ENCODE measurements around the gene MDC1. TPM values are rescaled to one million over a fixed set of nuclear protein-coding genes. Genes with fewer than 3 reads are reported as not detected.
A peak's percentile ranks its signal among the peaks of the same experiment; 100 is the strongest.

Gene MDC1
- polyA plus RNA-seq, 1 experiment: 7.5 TPM

DNA sequence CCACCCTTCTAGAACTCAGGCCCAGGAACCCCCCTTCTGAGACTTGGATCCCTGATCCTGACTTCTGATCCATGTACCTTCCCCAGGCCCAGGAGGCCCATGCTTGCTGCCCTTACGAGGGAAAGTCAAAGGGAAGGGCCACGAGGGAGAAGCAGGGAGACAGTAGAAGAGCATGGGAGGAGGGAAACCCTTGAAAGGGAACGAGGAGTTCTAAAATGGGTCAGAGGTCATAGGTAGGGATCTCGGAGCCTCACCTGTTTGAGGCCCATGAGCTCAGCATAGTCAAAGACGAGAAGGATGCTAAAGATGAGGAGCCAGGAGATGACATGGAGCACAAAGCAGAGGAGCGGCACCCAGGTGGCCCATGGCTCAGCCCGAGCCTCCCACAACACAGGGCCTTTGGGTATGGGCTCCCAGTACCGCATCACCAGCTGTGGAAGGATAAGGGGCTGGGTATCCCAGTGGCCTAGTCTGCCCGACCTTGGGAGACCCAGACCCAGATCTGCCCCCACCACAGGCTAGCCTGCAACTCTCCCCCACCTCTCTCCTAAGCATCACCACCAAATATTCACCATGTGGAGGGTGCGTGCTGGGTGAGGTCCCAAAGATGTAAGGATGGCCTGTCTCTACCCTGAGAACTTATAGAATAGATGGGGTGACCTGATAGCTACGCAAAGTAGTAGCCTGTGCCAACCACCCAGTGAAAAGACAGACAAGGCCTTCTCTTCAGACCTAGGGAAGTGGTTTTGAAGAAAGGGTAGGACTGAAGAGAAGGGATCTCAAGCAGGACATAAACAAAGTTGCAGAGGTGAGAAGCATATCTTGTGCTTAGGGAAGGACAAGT, 27.8 kb downstream of the MDC1 start:
- no peak for DNase-seq (ENCODE audit: low read depth)
- TF ChIP-seq CTCF (IDR thresholded peaks at IDR 0.05; ENCODE audit: insufficient read depth, low read depth, low read length): no peak
- POLR2A ChIA-PET: no interaction called here
- CTCF ChIA-PET: interaction anchor here (0.8 to 3.6 kb wide), 3 partner anchors 17 to 131 kb away, joined by 3 to 22 read pairs (median 6); partner anchors contain the start of gene DHX16
- H3K4me3 ChIP-seq (ENCODE audit: low read depth, low read length): no peak overlapping the region
- H3K36me3 ChIP-seq (ENCODE audit: control insufficient read depth, insufficient read depth, low read length): peaks cover 3% of the 10 kb centered on the region
- no peaks in the 10 kb centered on the region for H3K27me3 ChIP-seq (ENCODE audit: control insufficient read depth, insufficient read depth, low read length)

GRCh38 chr6:30688569-30688968, 28.5 kb downstream of the MDC1 start:
- ChIA-PET POLR2A (no interaction called here), CTCF (interaction anchor here (0.8 to 3.6 kb wide), 5 partner anchors 10 to 132 kb away, joined by 3 to 22 read pairs (median 6); partner anchors contain the start of gene DHX16)
- TF ChIP-seq CTCF (IDR thresholded peaks at IDR 0.05; ENCODE audit: insufficient read depth, low read depth, low read length): no peak
- no peak for DNase-seq (ENCODE audit: low read depth)
- no peak overlapping the region for H3K4me3 ChIP-seq (ENCODE audit: low read depth, low read length)
- H3K36me3 ChIP-seq (ENCODE audit: control insufficient read depth, insufficient read depth, low read length): peaks cover 3% of the 10 kb centered on the region
- H3K27me3 ChIP-seq (ENCODE audit: control insufficient read depth, insufficient read depth, low read length): no peaks in the 10 kb centered on the region

DNA sequence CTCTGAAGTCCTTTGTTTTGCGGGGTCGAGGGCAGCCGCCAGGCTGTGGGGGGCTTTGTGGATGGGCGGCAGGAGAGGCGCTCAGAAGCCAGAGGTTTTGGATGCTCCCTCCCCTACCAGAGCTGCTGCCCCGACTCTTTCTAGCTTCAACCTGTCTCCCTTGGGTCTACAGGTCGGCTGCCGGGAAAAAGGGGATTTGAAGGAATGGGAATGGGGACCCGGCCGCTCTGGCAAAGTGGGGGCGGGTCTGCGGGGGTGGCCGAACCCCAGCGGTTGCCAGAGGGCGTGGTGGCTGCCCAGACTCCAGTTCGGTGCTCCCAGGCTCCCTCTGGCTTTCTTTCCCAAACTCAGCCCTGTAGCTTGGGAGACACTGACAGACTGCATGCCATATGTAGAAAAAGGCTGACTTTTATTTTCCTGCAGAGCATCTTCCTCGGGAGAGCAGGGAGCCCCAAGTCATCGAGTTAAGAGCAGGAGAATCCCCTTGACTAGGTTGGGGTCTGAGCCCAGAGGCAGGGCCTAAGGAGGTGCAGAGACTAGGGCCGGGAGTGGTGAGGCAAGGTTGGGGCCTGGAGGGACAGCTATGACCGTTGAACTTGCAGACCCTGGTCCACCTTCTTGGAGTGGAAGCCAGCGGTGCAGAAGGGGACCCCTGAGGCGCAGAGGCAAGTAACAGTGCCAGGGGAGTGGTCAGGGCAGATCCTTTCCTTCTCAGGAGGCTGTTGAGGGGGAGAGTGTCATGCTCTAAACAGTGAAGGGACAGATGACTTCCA, 29.2 kb downstream of the MDC1 start:
- Histone ChIP-seq H3K36me3 (ENCODE audit: control insufficient read depth, insufficient read depth, low read length) (peaks cover 3% of the 10 kb centered on the region), H3K4me3 (ENCODE audit: low read depth, low read length) (peak overlapping the region; percentile 87), H3K27me3 (ENCODE audit: control insufficient read depth, insufficient read depth, low read length) (no peaks in the 10 kb centered on the region)
- no peak for DNase-seq (ENCODE audit: low read depth)
- TF ChIP-seq CTCF (IDR thresholded peaks at IDR 0.05; ENCODE audit: insufficient read depth, low read depth, low read length): peak; percentile 42
- ChIA-PET POLR2A (interaction anchor here (0.6 kb wide), 1 partner anchor 36 kb away, joined by 5 read pairs; no protein-coding TSS in a partner anchor), CTCF (interaction anchor here (0.7 to 3.6 kb wide), 9 partner anchors 9 to 228 kb away, joined by 3 to 22 read pairs (median 3); partner anchors contain the start of gene DHX16)

GRCh38 chr6:30686908-30687658, 30.0 kb downstream of the MDC1 start:
- DNase-seq (ENCODE audit: low read depth): peak; percentile 88
- Histone ChIP-seq H3K4me3 (ENCODE audit: low read depth, low read length) (peak overlapping the region; percentile 87), H3K27me3 (ENCODE audit: control insufficient read depth, insufficient read depth, low read length) (no peaks in the 10 kb centered on the region), H3K36me3 (ENCODE audit: control insufficient read depth, insufficient read depth, low read length) (peaks cover 3% of the 10 kb centered on the region)
- TF ChIP-seq CTCF (IDR thresholded peaks at IDR 0.05; ENCODE audit: insufficient read depth, low read depth, low read length): no peak
- POLR2A ChIA-PET: interaction anchor here (0.6 kb wide), 1 partner anchor 35 kb away, joined by 5 read pairs; no protein-coding TSS in a partner anchor
- CTCF ChIA-PET: interaction anchor here (0.7 to 3.6 kb wide), 7 partner anchors 8 to 229 kb away, joined by 3 to 22 read pairs (median 3); no protein-coding TSS in a partner anchor
